ENCODE data around the gene FHIT. TPM values are rescaled to one million over a fixed set of nuclear protein-coding genes. Genes with fewer than 3 reads are reported as not detected.

Gene FHIT
- total RNA-seq, 2 donors from 2014 or later = 6.8 to 12.3 TPM

- no peak for DNase-seq
- no peaks in the 10 kb centered on the region for H3K36me3 Mint-ChIP-seq (ENCODE audit: low read depth)
- peaks cover 30% of the 10 kb centered on the region for H3K9me3 Mint-ChIP-seq
Observed at GRCh38 chr3:60708191-60708975, 542.9 kb downstream of the FHIT start.

GRCh38 chr3:60707452-60708020 is 543.7 kb downstream of the FHIT start:
- WGBS, 2 experiments (ENCODE audit: insufficient coverage in 1 of 2, insufficient read length in 1 of 2) = 100% methylated on average over 2 of the region's 2 CpGs; no CpG with 5 or more reads in 1 of the 2 experiments
- peaks cover 30% of the 10 kb centered on the region for H3K9me3 Mint-ChIP-seq
- H3K4me1 Mint-ChIP-seq = no peaks in the 10 kb centered on the region
- no peak overlapping the region for H3K27ac ChIP-seq (ENCODE audit: low read depth, low read length)
- no peak for DNase-seq
- H3K36me3 ChIP-seq (ENCODE audit: control insufficient read depth, insufficient read depth, low read length) = no peaks in the 10 kb centered on the region
- no peak overlapping the region for H3K4me3 ChIP-seq (ENCODE audit: low read length)
- H3K9me3 ChIP-seq (ENCODE audit: control insufficient read depth, low read length) = peaks cover 12% of the 10 kb centered on the region
- no peaks in the 10 kb centered on the region for H3K4me1 ChIP-seq (ENCODE audit: control insufficient read depth, insufficient read depth, low read length)
- TF ChIP-seq CTCF (conservative IDR thresholded peaks at IDR 0.05) = no peak
- H3K27me3 ChIP-seq (ENCODE audit: control insufficient read depth, insufficient read depth, low read length, poor library complexity, severe bottlenecking) = no peaks in the 10 kb centered on the region
- no peak overlapping the region for H3K27ac Mint-ChIP-seq
- no peak overlapping the region for H3K4me3 Mint-ChIP-seq
- no peaks in the 10 kb centered on the region for H3K27me3 Mint-ChIP-seq (ENCODE audit: insufficient read depth)
- H3K9ac ChIP-seq (ENCODE audit: extremely low read depth, low read length, poor library complexity, severe bottlenecking) = no peak overlapping the region
- no peaks in the 10 kb centered on the region for H3K36me3 Mint-ChIP-seq (ENCODE audit: low read depth)

More at GRCh38 chr3:60708191-60708975, 542.9 kb downstream of the FHIT start:
- Histone ChIP-seq H3K4me1 (ENCODE audit: control insufficient read depth, insufficient read depth, low read length) (no peaks in the 10 kb centered on the region), H3K36me3 (ENCODE audit: control insufficient read depth, insufficient read depth, low read length) (no peaks in the 10 kb centered on the region), H3K9me3 (ENCODE audit: control insufficient read depth, low read length) (peaks cover 12% of the 10 kb centered on the region), H3K27ac (ENCODE audit: low read depth, low read length) (no peak overlapping the region), H3K4me3 (ENCODE audit: low read length) (no peak overlapping the region), H3K9ac (ENCODE audit: extremely low read depth, low read length, poor library complexity, severe bottlenecking) (no peak overlapping the region), H3K27me3 (ENCODE audit: control insufficient read depth, insufficient read depth, low read length, poor library complexity, severe bottlenecking) (no peaks in the 10 kb centered on the region)
- H3K27me3 Mint-ChIP-seq (ENCODE audit: insufficient read depth) = no peaks in the 10 kb centered on the region
- no peaks in the 10 kb centered on the region for H3K4me1 Mint-ChIP-seq
- TF ChIP-seq CTCF (conservative IDR thresholded peaks at IDR 0.05) = no peak
- no peak overlapping the region for H3K4me3 Mint-ChIP-seq
- no peak overlapping the region for H3K27ac Mint-ChIP-seq
- 94% methylated on average over 1 of the region's 1 CpG; no CpG with 5 or more reads in 1 of the 2 experiments for WGBS, 2 experiments (ENCODE audit: insufficient coverage in 1 of 2, insufficient read length in 1 of 2)

- Histone ChIP-seq H3K4me3 (ENCODE audit: low read length) (no peak overlapping the region), H3K9me3 (ENCODE audit: control insufficient read depth, low read length) (no peaks in the 10 kb centered on the region), H3K4me1 (ENCODE audit: control insufficient read depth, insufficient read depth, low read length) (no peaks in the 10 kb centered on the region), H3K27me3 (ENCODE audit: control insufficient read depth, insufficient read depth, low read length, poor library complexity, severe bottlenecking) (no peaks in the 10 kb centered on the region), H3K36me3 (ENCODE audit: control insufficient read depth, insufficient read depth, low read length) (no peaks in the 10 kb centered on the region), H3K9ac (ENCODE audit: extremely low read depth, low read length, poor library complexity, severe bottlenecking) (no peak overlapping the region), H3K27ac (ENCODE audit: low read depth, low read length) (no peak overlapping the region)
- H3K4me3 Mint-ChIP-seq = no peak overlapping the region
- H3K9me3 Mint-ChIP-seq = no peaks in the 10 kb centered on the region
- TF ChIP-seq CTCF (conservative IDR thresholded peaks at IDR 0.05) = no peak
- H3K36me3 Mint-ChIP-seq (ENCODE audit: low read depth) = no peaks in the 10 kb centered on the region
- WGBS, 2 experiments (ENCODE audit: insufficient coverage in 1 of 2, insufficient read length in 1 of 2) = 75 to 80% methylated on average over 2 to 3 of the region's 3 CpGs
- DNase-seq = no peak
- H3K27ac Mint-ChIP-seq = no peak overlapping the region
- H3K4me1 Mint-ChIP-seq = no peaks in the 10 kb centered on the region
- no peaks in the 10 kb centered on the region for H3K27me3 Mint-ChIP-seq (ENCODE audit: insufficient read depth)
Observed at GRCh38 chr3:60703956-60704736, 547.1 kb downstream of the FHIT start.
